HG03342 (cell line): ENCODE measurements around the gene TCEAL8.
A peak's percentile ranks its signal among the peaks of the same experiment; 100 is the strongest.

Experiments used
- ATAC-seq: cut with Tn5 transposase; IDR thresholded peaks from one replicate; pipeline ENCODE4 v1.9.1; 2021; ENCODE audit warnings: mild to moderate bottlenecking, moderate library complexity; ENCODE audit not compliant: unreplicated experiment

The TCEAL8 gene

DNA sequence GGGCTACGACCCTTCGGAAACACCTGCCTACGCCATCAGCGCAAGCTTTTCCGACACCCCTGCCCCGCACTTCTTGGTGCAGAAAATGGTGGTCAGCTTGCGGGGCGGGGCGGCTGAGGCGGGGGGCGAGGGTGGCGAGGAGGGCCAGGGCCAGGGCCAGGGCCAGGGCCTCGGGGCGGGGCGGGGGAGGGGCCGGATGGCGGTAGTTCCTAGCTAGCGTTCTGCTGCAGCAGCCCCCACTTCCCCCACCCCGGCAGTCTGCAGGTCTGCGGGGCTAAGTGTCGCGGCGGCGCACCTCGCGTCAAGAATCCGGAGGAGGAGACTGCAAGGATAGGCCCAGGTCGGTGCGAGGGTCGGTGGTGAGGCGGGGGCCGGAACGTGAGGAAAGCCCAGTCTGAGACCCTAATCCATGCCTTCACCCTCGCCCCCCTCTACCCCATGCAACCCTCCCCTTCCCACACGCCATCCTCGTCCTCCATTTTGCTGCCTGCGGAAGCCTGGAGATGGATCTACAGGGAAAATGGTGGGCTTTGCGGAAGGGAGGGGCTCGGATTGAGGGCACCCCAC, 39.4 kb downstream of the TCEAL8 start:
- ATAC-seq = peak; percentile 24

DNA sequence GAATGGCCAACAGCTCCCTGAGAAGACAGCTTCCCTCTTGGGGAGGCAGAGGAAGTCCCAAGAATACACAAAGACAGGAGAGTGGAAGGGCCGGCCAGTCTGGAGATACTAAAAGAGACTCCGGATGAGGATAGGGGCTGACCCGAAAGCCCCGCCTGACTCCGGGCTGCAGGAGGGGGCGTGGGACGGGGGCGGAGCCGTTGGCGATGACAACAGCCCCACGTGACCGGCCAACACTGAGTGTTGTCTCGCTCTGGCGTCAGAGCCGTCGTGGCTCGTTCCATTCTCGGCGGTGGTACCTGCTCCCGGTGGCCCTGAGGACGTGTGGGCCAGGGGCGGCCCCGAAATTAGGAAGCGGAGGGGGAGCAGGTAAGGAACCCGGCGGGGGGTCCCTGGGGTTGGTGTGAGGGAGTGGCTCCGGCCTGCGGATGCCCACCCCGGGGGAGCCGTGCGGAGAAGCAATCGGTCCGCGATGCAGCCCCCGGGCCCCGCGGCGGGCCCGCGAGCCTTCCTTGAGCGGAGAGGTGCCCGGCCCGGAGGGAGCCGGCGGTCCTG, 40.0 kb downstream of the TCEAL8 start, which contains the start of gene BEX4:
Gene BEX4, plus strand, starts transcription at position 239 of the 555 bp plus-strand sequence. CDS start 1,046 bp downstream, outside the sequence.
- peak; percentile 92 for ATAC-seq

DNA sequence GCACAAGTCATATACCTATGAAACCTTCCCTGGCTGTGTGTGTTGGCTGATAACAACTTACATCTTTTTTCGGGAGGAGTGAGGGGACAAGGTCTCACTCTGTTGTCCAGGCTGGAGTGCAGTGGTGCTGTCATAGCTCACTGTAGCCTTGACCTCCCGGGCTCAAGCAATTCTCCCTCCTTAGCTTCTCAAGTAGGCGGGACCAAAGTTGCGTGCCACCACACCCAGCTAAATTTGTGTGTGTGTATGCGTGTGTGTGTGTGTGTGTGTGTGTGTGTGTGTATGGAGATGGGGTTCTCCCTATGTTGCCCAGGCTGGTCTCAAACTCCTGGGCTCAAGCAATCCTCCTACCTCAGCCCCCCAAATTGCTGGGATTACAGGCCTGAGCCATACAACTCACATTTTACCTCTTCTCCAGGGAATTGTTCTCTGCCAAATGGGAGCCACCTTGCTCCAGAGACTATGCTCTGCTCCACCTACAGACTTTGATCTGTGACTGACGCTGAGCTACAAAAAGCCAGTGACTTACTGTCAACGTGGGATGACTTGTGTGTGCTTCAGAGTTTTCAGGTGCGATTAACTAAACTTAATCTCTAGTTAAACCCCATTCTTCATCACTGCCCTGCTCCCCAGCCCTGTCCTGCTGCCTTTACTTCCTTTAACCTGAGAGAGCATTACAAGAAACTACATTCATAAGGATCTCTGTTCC, 42.1 kb downstream of the TCEAL8 start:
- no peak for ATAC-seq

DNA sequence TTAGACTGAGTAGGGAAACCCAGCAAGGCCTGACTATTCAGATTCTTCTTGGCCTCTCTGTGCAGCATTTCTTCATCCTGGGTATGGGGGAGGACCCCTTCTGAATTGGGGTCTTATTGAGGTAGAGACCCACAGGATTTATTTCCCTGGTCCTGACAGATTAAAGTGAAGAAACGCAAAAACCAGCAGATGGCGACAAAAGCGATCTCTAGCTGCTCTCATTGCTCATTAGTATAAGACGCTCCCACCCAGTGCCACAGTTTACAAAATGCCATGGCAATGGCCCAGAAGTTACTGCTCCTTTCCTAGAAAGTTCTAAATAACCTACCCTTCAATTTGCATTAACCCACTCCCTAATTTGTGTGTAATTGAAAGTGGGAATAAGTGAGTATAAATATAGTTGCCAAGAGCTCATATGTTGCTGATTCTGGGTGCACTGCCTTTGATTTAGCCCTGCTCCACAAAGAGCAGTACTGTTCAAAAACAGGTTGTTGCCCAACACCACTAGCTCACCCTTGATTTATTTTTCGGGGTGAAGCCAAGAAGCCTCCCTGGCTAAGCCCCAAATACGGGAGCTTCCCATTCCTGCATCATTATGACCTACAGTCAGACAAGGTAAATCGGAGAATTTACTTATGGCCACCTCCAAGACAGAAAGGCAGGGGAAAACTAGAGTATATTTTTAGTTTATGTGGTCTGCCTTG, 43.8 kb downstream of the TCEAL8 start:
- peak; percentile 37 for ATAC-seq

DNA sequence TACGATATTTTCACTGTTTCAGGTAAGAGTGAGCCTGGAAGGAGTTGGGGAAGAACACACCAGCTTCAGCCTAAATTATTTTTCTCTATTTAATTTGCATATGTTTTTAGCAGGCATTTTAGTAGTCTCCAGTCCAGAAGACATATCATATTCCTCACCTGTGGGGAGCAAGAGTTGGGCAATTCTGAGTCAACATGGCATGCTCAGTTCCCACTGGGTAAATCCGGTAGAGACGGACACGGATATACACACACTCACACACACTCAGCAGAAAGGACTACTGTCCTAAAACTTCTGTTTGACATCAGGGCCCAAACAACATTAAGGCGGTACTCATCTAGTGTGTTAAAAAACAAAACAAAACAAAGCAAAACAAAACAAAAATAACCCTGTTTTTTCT, 44.9 kb downstream of the TCEAL8 start:
- no peak for ATAC-seq
